ENCODE measurements around the gene PRR20E. TPM values are rescaled to one million over a fixed set of nuclear protein-coding genes. Genes with fewer than 3 reads are reported as not detected.

Gene PRR20E
- total and polyA plus RNA-seq, 9 of the 15 experiments (the other 6 are each of a cell fraction or from before 2014, with no cell fraction given): not detected

DNA sequence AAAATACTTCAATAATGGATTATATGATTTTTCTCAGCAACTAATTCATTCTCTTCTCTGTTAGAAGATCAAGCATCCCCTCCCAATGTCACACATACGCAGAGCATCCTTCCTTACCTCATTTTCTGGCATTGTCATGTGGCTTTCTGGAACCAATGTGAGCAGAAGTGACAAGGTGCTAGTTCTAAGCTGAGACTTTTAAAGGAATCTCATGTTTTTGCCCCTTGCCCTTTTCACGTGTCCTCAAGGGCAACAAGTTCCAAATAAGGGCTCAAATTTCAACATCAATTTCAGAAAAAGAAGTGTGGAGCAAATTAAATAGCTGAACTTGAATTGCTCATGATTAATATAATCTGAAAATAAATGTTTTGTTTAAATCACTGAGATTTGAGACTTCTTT is 30.9 kb upstream of the PRR20E start:
- 0% methylated on average over 2 of the region's 2 CpGs for WGBS (ENCODE audit: insufficient coverage, low coverage, missing lambda C conversion rate)
- H3K27me3 ChIP-seq (ENCODE audit: control insufficient read depth in 2 of 2, insufficient read depth in 2 of 2, low read length in 2 of 2): no peaks in the 10 kb centered on the region
- no peak overlapping the region for H3K9ac ChIP-seq (ENCODE audit: insufficient read depth in 1 of 2, low read depth in 2 of 2, low read length in 2 of 2)
- H3K9me1 ChIP-seq (ENCODE audit: control insufficient read depth, insufficient read depth, low read length): no peaks in the 10 kb centered on the region
- FAIRE-seq (no peak), DNase-seq (ENCODE audit: extremely low read depth in 1 of 4, low spot score in 3 of 4) (no peak), ATAC-seq (no peak)
- no TSS peak for BruUV-seq (replicated peaks)
- in situ Hi-C loops (cut with MboI): no loop called here
- CTCF ChIA-PET (ENCODE audit: low intra/inter-chr PET ratio): no interaction called here
- no peaks in the 10 kb centered on the region for H4K20me1 ChIP-seq (replicated peaks; ENCODE audit: control insufficient read depth, insufficient read depth, low read length)
- no peaks in the 10 kb centered on the region for H3K9me3 ChIP-seq (replicated peaks; ENCODE audit: control insufficient read depth, insufficient read depth, low read depth, low read length)
- POLR2A ChIA-PET: no interaction called here
- no peak overlapping the region for H3K4me3 ChIP-seq
- no peaks in the 10 kb centered on the region for H3K79me2 ChIP-seq (ENCODE audit: control insufficient read depth, insufficient read depth, low read length)
- intact Hi-C loops (cut with micrococcal nuclease): no loop called here
- H3K4me1 ChIP-seq (replicated peaks in 1 of 2; ENCODE audit: control insufficient read depth in 2 of 2, insufficient read depth in 2 of 2, low read length in 2 of 2): no peaks in the 10 kb centered on the region
- no peak overlapping the region for H2AFZ ChIP-seq (ENCODE audit: low read depth, low read length)
- no peaks in the 10 kb centered on the region for H3K36me3 ChIP-seq (ENCODE audit: control insufficient read depth, insufficient read depth, low read length)
- H3K27ac ChIP-seq (ENCODE audit: extremely low read depth, low read depth, low read length): no peak overlapping the region
- H3K4me2 ChIP-seq (ENCODE audit: insufficient read depth, low read length): no peak overlapping the region
- TF ChIP-seq, protein P1, sequence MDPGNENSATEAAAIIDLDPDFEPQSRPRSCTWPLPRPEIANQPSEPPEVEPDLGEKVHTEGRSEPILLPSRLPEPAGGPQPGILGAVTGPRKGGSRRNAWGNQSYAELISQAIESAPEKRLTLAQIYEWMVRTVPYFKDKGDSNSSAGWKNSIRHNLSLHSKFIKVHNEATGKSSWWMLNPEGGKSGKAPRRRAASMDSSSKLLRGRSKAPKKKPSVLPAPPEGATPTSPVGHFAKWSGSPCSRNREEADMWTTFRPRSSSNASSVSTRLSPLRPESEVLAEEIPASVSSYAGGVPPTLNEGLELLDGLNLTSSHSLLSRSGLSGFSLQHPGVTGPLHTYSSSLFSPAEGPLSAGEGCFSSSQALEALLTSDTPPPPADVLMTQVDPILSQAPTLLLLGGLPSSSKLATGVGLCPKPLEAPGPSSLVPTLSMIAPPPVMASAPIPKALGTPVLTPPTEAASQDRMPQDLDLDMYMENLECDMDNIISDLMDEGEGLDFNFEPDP (CRISPR knock-in tag; IDR thresholded peaks at IDR 0.05): no peak
- TF ChIP-seq EGR1 (conservative IDR thresholded peaks at IDR 0.05): no peak
- TF ChIP-seq RAD51 (IDR thresholded peaks at IDR 0.05; ENCODE audit: borderline replicate concordance, low read depth): no peak
- no peak for TF ChIP-seq ZNF146 (CRISPR knock-in tag; IDR thresholded peaks at IDR 0.05; ENCODE audit: unreplicated experiment)
- TF ChIP-seq, protein P2, sequence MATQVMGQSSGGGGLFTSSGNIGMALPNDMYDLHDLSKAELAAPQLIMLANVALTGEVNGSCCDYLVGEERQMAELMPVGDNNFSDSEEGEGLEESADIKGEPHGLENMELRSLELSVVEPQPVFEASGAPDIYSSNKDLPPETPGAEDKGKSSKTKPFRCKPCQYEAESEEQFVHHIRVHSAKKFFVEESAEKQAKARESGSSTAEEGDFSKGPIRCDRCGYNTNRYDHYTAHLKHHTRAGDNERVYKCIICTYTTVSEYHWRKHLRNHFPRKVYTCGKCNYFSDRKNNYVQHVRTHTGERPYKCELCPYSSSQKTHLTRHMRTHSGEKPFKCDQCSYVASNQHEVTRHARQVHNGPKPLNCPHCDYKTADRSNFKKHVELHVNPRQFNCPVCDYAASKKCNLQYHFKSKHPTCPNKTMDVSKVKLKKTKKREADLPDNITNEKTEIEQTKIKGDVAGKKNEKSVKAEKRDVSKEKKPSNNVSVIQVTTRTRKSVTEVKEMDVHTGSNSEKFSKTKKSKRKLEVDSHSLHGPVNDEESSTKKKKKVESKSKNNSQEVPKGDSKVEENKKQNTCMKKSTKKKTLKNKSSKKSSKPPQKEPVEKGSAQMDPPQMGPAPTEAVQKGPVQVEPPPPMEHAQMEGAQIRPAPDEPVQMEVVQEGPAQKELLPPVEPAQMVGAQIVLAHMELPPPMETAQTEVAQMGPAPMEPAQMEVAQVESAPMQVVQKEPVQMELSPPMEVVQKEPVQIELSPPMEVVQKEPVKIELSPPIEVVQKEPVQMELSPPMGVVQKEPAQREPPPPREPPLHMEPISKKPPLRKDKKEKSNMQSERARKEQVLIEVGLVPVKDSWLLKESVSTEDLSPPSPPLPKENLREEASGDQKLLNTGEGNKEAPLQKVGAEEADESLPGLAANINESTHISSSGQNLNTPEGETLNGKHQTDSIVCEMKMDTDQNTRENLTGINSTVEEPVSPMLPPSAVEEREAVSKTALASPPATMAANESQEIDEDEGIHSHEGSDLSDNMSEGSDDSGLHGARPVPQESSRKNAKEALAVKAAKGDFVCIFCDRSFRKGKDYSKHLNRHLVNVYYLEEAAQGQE (IDR thresholded peaks at IDR 0.05; ENCODE audit: borderline replicate concordance): no peak
- TF ChIP-seq, protein P2 (CRISPR knock-in tag; IDR thresholded peaks at IDR 0.05; ENCODE audit: low read depth): no peak
- no peak for TF ChIP-seq HNRNPH1 (optimal IDR thresholded peaks at IDR 0.05; ENCODE audit: low read depth, low read length)
- TF ChIP-seq, protein P3, sequence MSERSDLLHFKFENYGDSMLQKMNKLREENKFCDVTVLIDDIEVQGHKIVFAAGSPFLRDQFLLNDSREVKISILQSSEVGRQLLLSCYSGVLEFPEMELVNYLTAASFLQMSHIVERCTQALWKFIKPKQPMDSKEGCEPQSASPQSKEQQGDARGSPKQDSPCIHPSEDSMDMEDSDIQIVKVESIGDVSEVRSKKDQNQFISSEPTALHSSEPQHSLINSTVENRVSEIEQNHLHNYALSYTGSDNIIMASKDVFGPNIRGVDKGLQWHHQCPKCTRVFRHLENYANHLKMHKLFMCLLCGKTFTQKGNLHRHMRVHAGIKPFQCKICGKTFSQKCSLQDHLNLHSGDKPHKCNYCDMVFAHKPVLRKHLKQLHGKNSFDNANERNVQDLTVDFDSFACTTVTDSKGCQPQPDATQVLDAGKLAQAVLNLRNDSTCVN (CRISPR knock-in tag; IDR thresholded peaks at IDR 0.05): no peak

Measured in K562 (cell line).